NT2/D1 (cell line): ENCODE results near the gene TANC1.

Source experiments
- SUZ12 ChIP-seq: IDR thresholded peaks from 2 replicates; pipeline ENCODE4 v1.6.1; 2011; ENCODE audit not compliant: insufficient read length, insufficient read depth; ENCODE audit errors: extremely low read depth
- YY1 ChIP-seq: IDR thresholded peaks from 2 replicates; pipeline ENCODE4 v1.6.1; 2011; ENCODE audit not compliant: insufficient read length, insufficient read depth
- ZNF274 ChIP-seq: IDR thresholded peaks from 2 replicates; pipeline ENCODE4 v1.6.1; 2011; ENCODE audit warnings: mild to moderate bottlenecking, low read depth, low read length

DNA sequence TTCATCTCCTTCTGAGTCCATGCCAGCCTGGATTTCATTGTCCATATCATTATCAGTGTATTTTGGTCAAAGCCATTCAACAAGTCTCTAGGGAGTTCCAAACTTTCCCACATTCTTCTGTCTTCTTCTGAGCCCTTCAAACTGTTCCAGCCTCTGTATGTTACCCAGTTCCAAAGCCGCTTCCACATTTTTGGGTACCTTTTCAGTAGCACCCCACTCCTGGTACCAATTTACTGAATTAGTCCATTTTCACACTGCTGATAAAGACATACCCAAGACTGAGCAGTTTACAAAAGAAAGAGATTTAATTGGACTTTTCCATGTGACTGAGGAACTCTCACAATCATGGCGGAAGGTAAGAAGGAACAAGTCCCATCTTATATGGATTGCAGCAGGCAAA is 47.4 kb downstream of the TANC1 start:
- no peak for TF ChIP-seq ZNF274
- no peak for TF ChIP-seq SUZ12
- no peak for TF ChIP-seq YY1
